Stimulated activated CD4-positive, alpha-beta T cell treated with anti-CD3 and anti-CD28 coated beads, Interleukin-4, amount 100 ng/mL, for 1 hour (primary cell): ENCODE results near the gene SCAANT1.

ENCODE experiments used
- DNase-seq: peaks from one replicate; pipeline ENCODE4 v3.0.0-alpha.2; 2020

SCAANT1 gene

DNA sequence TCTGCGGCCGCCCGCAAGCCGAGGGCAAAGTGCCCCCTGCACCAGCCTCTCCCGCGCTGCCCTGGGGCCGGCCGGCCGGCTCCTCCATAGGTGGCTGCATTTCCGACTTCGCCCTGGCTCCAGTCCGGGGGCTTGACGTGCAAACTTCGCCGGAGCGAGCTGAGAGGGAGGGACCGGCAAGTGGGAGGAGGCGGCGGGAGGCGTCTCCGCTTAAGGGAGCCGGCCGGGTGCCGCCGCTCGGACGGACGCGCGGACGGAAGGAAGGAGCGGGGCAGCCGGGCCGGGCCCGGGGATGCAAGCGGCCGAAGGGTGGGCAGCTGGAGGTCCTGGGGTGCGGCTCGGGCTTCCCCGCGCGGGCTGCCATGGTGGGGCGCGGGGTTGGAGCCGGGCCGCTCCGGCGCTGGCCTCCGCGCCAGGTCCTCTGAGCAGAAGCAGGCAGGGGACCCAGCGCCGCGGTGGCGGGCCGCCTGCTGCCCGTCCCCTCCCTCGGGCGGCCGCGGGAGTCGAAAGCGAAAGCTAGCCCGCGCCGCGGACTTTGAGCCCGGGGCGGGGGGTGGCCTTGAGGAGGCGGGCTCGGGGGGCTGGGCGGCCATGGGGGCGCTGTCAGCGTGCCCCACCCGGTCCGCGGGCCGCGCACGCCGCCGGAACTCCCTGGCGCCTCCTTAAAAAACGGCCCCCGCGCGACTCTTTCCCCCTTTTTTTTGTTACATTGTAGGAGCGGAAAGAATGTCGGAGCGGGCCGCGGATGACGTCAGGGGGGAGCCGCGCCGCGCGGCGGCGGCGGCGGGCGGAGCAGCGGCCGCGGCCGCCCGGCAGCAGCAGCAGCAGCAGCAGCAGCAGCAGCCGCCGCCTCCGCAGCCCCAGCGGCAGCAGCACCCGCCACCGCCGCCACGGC is at the start of gene SCAANT1:
Gene SCAANT1 (minus strand): TSS at position 511 of the 895 bp plus-strand sequence.
- peak; percentile 82 for DNase-seq

DNA sequence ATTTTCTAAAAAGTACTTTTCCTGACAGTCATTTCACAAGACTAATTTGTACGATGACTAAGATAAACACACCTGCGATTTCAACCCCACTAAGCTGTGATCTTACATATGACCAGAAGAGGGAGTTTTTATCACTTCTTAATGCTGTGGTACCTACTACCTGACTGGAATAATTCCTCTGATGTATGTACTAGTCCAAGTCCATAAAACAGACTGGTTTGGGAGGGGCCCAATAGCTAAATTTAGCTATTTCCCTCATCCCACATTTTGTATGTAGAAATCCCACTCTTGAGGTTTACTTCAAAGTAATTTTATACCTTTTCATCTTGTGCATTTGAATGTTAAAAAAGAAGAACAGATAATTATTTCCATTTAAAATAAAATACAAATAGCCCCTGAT is 49.7 kb upstream of the SCAANT1 start:
- no peak for DNase-seq

DNA sequence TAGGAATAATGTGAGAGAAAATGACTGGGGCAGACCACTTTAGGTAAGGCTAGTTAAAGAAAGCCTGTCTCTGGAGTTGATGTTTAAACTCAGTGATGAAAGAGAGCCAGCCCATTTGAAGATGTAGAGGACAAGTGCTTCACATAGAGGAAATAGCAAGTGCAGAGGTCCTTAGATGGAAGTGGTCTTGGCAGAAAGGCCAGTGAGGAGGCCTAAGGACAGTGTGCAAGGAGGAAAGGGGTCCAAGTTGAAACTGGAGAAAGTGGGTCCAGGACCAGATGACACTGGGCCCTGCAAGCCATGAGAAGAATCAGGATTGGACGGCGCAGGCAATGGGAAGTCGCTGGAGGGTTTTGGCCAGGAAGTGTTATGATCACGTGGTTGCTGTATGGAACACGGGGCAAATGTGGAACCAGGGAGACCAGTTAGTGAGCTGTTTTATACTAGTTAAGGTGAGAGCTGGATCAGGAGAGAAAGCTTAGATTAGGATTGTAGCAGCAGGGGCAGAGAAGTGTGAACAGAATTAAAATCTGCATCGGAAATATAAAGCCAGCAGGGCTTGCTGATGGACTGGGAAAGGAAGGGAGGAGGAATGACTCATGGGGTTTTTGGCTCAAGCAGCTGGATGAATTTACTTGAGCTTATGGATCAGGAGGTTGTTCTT is 48.0 kb upstream of the SCAANT1 start:
- no peak for DNase-seq

DNA sequence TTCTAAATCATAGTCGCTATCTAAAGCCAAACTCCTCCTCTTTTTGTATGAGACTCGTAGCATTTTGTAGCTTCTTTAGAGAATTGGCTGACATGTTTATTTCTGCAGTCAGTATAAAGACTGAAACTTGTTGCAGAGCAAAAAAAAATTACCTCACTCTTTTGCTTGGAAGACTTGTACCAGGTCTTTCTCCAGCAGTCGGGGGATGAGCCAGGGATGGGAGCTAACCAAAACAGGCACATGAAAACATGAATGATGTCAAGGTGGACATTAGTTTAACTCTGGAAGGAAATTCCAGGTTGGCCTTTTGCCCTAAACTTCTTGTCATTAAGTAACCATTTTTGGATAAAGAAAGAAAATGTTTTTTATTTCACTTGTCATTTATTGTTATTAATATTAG is 47.0 kb upstream of the SCAANT1 start:
- DNase-seq: no peak

DNA sequence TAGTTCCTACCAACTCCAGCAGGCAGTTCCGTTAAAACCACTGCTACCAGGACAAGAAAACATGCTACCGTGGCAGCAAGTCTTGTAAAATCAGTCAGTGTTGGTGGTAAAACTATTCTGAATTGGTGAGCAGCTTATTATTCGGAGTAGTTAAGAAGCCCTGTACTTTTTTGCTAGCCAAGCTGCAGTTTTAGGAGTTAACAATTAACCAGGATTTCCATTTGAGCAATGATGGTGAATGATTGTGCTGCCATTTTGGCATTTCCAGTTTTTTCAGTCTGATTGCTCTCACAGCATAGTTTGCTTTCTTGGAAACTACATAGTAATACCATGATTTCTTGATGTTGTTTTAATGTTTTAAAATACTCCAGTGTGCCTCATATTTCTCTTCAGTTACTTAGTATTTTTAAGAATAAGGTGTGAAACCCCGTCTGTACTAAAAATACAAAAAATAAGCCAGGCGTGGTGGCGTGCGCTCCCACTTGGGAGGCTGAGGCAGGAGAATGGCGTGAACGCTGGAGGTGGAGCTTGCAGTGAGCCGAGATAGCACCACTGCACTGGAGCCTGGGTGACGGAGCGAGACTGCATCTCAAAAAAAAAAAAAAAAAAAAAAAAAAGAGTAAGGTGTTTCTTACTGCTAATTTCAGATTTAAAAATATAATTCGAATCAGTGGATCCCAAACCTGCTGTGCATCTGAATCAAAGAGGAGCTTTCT is 43.8 kb upstream of the SCAANT1 start:
- no peak for DNase-seq

DNA sequence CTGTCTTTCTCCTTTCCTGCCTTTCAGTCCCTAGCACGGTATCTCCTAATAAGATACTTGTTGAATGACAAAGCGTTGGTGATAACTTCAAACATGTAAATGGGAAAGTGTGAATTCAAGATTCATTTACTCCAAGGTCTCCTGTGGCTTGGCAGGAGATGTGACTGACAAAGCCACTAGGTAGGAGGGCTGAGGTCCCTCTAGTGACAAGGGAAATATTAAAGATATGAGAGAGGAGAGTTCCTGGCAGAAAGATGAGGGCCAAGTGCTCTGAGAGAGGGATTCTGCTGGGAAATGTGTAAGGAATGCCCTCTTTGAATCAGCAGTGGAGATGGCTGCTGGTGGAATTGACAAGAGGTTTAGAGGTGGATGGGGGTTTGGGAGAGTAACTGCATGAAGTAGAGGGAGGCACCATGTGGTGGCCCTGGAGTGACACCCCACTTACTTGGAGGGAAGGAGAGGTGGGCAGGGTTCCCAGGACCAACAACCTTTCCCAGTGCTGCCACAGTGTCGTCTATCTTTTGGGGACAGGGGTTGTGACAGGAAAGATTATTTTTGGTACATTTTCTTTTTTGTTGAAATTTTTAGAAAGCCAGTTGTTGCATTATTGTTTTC is 43.0 kb upstream of the SCAANT1 start:
- no peak for DNase-seq

DNA sequence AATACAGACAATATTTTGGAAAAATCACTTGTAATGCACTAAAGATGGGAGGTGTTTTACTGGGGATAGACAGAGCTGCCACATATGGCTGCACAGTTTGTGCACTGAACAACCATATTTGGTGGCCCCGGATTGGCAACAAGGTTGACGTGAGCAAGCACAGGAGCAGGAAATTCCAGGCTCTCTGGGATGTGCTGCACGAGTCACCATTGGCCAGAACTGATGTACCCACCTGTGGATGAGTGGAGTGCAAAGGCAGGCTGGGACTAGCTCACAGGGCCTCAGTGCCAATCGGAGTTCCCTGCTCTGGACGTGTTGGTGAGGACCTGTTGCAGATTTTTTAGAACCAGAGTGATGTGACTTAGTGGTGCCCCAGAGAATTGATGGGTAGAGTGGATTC is 42.0 kb upstream of the SCAANT1 start:
- no peak for DNase-seq

DNA sequence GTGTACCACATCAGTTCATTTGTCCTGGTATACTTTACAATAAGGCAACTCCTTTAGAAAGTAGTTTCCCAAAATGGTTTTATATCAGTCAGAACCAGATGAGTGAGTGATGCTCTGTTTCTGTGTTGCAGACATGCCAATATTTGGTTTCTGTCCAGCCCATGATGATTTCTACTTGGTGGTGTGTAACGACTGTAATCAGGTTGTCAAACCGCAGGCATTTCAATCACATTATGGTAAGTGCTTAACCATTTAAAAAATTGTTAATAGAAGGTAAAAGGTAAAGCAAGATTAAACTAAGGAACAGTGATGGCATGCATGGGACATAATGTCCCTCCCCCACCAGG is 40.0 kb upstream of the SCAANT1 start:
- DNase-seq: no peak

DNA sequence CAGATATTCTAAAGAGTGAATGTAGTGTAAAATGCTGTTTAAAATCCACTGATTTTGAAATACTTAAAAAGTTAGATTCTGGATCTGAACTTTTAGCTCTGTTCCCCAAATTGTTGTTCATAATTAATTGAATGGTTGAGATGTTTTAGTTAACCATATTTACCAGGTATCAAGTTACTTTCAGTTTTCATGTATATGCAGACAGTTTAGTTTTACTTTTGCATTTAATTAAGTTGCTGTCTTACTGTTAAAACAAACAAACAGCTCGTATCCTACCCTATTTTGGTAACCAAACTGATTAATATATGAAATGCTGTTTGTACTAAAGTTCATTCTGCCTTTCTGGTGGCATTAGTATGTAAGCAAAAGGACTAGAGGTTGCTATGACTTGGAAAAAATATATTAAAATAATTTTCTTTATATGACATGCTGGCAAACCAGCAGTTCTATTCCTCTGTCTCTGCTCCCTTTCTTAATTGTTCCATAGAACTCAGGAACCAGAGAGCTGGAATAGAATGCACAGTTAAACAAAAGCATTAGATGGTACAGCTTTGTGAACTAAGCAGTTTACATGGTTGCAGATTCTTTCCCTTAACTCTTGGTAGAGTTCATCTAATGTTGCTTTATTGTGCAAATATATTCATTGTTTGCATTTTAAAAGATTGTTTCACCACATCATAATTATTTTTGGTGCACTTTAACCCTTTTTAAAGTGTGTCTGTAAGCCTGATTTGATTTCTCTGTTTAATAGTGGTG is 39.5 kb upstream of the SCAANT1 start:
- no peak for DNase-seq

DNA sequence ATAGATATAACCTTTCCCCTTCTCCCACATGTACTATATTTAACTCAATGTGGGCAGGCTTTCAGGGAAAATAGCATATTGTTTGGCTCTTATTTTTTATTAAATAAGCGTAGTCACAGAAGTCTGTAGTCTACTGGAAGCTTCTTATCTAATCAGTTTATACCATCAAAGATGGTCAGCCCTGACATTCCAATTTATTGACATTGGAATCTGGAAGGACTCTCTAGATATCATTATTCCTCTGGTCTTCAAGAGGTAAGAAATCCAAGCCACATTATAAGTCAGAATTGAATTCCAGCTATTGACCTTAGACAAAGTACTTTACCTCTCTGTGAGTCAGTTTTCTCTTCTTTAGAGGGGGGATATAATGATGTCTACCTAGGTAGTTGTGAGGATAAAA is 38.5 kb upstream of the SCAANT1 start:
- no peak for DNase-seq

DNA sequence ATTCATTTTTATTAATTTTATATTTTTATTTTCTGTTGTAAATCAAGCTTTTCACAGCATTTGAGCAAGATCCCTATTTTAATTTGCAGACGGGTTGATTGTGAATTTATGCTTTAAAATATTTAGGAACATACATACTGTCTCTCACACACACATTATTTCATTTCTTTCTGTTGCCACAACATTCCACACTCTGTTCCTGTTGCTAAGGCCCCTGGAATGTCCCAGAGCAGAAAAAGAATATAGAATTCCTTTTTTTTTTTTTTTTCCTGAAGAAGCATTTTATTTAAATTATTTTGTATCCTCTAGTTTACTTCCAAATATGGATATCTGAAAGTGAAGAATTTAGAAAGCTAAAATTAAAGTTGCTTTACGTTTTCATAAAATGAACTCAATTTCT is 36.8 kb upstream of the SCAANT1 start:
- no peak for DNase-seq

DNA sequence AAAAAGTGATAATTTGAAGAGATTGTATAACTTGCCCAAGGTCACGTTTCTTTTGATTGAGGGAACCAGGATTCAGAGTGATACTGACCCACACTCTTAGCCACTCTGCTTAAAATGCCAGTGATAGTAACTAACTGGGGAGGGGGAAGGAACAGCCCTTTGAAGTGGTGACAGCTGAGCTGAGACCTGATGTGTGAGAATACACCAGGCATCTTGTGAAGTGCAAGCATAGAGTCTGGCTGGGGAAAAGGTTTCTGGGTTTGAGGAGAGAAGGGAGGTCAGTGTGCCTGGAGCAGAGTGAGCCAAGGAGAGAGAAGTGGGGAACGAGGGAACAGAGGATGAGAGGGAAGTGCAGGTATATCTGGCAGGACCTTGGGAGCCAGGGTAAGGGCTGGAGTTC is 35.4 kb upstream of the SCAANT1 start:
- no peak for DNase-seq

DNA sequence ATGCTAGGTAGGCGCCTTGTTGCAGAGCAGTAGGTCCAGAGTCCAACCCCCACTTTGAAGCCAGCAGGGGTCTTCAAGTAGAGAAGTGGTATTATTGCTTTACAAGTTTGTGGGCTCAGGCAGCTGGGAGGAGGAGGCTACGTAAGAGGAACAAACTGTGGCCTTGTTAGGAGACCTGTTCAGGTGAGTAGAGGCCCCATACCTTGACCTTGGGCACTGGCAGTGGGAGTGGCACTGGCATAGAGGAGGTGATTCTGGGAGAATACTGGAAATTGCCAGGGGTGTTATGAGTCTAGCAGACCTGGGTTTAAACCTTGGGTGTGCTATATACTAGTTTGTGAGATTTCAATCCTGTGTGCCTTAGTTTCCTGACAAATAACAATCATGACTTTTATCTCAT is 34.6 kb upstream of the SCAANT1 start:
- no peak for DNase-seq

DNA sequence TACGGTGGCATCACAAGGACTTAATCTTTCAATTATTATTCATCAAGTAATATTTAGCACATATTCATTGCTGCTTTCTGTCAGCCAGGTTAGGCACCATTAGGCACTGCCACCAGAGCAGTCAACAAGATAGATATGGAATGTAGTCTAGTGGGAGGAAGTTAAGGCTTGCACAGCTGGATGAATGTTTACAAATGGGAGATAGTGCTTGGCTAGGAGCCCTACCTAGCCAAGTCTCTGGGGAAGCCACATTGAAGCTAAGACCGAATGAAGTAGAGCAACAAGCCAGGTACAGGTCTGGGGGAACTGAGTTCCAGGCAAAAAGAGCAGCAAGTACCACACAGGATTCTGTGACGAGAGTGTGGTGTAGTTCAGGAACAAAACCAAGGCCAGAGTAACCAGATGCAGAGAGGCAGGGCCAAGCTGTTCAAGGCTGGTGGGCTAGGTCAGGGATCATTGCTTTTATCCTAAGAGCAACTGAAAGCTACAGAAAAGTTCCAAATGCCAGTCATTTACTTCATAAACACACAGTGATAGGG is 33.4 kb upstream of the SCAANT1 start:
- no peak for DNase-seq

DNA sequence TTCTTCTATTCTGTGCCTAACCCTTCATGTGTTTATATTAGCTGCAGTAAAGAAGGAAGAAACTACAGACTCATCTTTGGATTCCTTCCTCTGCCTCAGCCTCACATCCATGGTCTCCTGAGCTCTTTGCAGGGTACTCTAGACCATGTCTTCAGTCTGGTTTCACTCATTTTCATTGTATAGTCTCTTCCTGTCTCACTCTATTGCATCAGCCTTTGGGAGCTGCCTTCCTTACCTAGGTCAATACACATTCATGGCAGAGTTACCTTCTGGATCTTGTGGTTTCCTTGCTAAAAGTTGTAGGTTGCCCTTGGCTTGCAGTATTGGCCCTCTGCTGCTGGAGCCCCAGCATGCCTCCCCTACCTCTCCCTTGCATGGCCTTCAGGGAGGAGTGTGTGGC is 31.5 kb upstream of the SCAANT1 start:
- no peak for DNase-seq

DNA sequence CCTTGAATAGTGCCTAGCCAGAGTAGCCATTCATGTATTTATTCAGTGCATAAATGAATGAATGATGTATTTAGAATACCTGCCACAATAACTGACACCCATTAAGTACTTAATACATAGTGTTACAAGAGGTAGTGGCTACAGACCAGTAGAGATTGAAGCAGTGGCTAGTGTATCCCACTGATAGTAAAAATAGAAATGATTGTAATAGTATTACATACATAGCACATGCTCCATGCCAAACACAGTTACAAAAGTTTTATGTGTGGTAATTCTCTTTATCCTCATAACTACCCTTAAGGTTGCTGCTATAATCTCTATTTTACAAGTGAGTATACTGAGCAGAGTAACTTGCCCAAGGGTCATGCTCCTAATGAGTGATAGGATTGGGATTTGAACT is 30.3 kb upstream of the SCAANT1 start:
- DNase-seq: no peak

DNA sequence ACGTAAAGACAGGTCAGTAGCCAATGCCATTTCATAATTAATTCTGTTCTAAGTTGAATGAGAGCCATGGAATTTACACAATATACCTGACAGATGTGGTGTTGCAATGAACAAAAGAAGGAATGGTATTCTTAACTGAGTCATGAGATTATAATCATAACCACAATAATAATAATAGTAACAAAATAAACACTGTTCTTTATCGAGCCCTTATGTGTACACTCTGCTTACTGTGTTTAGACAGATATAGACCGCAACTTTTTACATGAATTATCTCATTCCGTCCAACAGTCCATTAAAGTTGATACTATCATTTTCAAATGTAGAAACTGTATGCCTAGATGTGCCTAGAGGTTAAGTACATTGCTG is 28.2 kb upstream of the SCAANT1 start:
- no peak for DNase-seq

DNA sequence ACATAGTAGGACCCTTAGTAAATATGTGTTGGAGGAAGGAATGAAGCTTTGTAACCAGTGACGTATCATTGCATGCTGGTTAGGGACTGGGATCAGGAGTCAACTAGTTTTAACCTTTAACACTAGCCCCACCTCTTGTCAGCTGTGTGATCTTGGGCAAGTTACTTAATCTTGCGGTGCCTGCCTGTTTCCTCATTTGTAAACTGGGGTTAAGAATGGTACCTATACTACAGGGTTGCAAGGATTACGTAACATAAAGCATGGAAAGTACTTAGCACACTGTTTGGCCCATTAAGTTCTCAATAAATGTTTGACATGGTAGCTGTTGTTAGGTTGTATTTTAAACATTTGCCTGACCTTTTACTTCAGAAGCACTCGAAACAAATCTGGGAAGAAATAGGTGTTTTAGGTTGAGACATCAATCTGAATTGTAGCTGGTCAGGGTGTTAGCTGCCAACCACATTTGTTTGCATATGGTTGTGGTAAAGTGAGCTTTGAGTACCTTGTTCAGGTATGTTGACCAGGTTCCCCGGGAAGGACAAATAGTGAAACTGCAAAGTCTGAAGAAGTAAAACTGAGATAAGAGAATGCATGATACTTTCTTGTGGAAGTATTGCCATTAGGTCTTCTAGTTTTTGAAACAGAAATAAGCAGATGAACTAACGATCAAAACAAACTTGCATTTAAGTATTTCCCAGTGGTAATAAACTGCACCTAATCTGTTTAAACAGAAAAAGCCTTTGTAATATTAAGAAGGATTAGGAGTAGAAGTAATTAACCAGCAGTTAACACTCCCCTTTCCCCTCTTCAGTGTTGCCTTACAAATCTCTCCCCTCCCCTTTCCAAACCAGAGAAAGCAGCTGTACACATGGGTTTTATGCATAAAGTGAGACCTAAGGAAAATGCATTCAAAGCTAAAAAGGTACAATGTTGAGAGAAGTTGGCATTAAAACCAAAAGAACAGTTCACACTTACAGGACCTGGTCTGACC is 25.8 kb upstream of the SCAANT1 start:
- no peak for DNase-seq

DNA sequence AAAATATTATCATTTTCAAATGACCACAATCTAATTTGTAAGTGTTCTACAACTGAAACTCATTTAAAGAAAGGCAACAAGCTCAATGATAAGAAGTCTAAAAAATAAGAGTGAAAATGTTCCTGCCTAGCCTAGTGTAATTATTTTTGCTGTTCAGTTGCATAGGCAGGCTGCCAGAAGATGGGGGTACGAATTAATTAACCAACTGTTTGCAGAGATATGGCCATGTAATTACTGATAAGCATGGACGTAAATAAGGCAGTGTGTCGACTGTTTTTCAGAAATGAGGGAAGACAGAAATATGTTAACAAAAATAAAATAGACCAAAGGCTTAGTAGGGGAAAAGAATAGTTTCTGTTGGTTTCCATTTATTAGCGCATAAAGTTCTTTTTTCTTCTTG is 24.7 kb upstream of the SCAANT1 start:
- no peak for DNase-seq

DNA sequence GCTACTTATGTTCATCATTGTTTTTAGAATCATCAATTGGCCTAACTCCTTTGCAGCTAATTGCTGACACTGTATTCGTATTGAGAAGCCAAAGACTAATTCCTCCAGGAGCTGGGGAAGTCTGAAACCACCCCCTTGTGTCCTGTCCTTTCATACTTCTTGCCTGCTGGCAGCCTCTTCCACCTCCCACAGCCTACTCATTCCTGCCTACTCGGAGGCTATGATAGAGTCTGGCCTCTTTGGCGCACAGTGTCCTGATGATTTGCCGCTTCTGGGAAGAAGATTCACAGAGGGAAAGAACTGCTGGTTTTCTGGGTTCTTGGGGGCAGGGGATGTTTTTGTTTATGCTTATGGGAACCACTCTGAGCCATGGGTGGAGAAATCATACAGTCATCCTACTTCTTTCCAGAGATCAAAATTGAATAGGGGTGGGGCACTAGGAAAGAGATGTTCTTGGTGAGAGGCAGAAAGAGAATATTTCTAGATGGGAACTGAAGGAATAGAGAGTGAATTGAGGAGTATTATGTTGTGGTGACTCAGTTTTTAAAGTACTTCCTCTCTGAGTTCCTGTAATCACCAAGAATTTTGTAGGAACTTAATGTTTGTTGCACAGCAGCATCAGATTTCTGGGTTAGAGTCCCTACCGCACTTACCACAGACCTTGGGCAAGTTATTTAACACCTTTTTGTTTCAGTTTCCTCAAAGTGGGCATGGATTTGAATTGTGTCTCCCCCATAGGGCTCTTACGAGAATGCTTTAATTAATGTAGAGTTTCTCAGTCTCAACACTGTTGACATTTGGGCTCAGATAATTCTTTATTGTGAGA is 22.1 kb upstream of the SCAANT1 start:
- no peak for DNase-seq
